DOHH2 (cell line): ENCODE data around the gene KRT14.

Source experiments
- EZH2phosphoT487 ChIP-seq: fragments of 200-600 bp; sonication (generic); IDR thresholded peaks from 2 replicates; pipeline ENCODE4 v1.6.1; 2017; ENCODE audit warnings: borderline replicate concordance, mild to moderate bottlenecking, antibody characterized with exemption, low read length, moderate library complexity, mixed read lengths
- TF ChIP-seq, protein P1 (sequence below): fragments of 200-600 bp; sonication (generic); IDR thresholded peaks from one replicate; pipeline ENCODE4 v1.5.1; 2014; ENCODE audit warnings: antibody characterized with exemption, mild to moderate bottlenecking, low read depth, low read length; ENCODE audit not compliant: poor library complexity, severe bottlenecking

DNA sequence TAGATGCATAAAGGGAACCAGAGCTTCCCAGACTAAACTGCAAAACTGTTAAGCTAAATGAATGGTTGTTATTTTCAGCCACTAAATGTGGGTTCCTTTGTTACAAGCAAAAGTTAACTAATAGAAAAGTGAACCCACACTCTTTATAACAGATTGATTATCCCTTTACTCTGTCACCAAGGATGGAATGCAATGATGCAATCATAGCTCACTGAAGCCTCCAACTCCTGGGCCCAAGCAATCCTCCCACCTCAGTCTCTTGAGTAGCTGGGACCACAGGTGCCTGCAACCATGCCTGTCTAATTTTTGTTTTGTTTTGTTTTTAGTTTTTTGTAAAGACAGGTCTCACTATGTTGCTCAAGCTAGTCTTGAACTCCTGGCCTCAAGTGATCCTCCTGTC lies 21.4 kb downstream of the KRT14 start:
- TF ChIP-seq, protein P1, sequence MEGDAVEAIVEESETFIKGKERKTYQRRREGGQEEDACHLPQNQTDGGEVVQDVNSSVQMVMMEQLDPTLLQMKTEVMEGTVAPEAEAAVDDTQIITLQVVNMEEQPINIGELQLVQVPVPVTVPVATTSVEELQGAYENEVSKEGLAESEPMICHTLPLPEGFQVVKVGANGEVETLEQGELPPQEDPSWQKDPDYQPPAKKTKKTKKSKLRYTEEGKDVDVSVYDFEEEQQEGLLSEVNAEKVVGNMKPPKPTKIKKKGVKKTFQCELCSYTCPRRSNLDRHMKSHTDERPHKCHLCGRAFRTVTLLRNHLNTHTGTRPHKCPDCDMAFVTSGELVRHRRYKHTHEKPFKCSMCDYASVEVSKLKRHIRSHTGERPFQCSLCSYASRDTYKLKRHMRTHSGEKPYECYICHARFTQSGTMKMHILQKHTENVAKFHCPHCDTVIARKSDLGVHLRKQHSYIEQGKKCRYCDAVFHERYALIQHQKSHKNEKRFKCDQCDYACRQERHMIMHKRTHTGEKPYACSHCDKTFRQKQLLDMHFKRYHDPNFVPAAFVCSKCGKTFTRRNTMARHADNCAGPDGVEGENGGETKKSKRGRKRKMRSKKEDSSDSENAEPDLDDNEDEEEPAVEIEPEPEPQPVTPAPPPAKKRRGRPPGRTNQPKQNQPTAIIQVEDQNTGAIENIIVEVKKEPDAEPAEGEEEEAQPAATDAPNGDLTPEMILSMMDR: no peak
- TF ChIP-seq EZH2phosphoT487: no peak
